ENCODE results near the gene TACO1. TPM values are rescaled to one million over a fixed set of nuclear protein-coding genes. Genes with fewer than 3 reads are reported as not detected.

Gene TACO1
- total RNA-seq, 2 donors from 2014 or later = 12.5 to 27.8 TPM

DNA sequence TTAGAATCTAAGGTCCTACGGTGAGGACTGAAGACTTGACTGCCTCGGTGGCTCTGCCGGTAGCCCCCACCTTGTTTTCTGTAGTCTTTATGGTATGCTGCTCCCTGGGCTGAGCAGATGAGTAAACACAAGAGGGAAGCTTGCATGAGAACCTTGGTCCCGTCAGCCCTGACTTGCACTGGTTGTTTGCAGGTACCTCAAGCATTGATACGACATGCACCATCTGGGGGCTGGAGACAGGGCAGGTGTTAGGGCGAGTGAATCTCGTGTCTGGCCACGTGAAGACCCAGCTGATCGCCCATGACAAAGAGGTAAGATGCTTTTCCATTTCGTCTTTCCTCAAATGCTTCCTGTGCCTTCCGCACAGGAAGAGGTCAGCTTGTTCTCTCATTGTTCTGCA lies 21.1 kb upstream of the TACO1 start:
- Mint-ChIP-seq H3K36me3 (ENCODE audit: low read depth) (peaks cover 76% of the 10 kb centered on the region), H3K9me3 (no peaks in the 10 kb centered on the region), H3K4me1 (peaks cover 9% of the 10 kb centered on the region), H3K27me3 (no peaks in the 10 kb centered on the region), H3K4me3 (no peak overlapping the region), H3K27ac (no peak overlapping the region)
- ATAC-seq (replicated peaks) = no peak

- H3K4me1 Mint-ChIP-seq = peaks cover 10% of the 10 kb centered on the region
- no peak for ATAC-seq (replicated peaks)
- peaks cover 89% of the 10 kb centered on the region for H3K36me3 Mint-ChIP-seq (ENCODE audit: low read depth)
- no peaks in the 10 kb centered on the region for H3K27me3 Mint-ChIP-seq
- no peak overlapping the region for H3K27ac Mint-ChIP-seq
- H3K4me3 Mint-ChIP-seq = no peak overlapping the region
- no peaks in the 10 kb centered on the region for H3K9me3 Mint-ChIP-seq
Measured at GRCh38 chr17:63587770-63588169, 12.9 kb upstream of the TACO1 start.

GRCh38 chr17:63588797-63589196 lies 11.9 kb upstream of the TACO1 start:
- H3K36me3 Mint-ChIP-seq (ENCODE audit: low read depth) = peaks cover 79% of the 10 kb centered on the region
- H3K4me1 Mint-ChIP-seq = peaks cover 10% of the 10 kb centered on the region
- no peak overlapping the region for H3K4me3 Mint-ChIP-seq
- H3K27me3 Mint-ChIP-seq = no peaks in the 10 kb centered on the region
- H3K27ac Mint-ChIP-seq = peak overlapping the region; percentile 10
- no peak for ATAC-seq (replicated peaks)
- no peaks in the 10 kb centered on the region for H3K9me3 Mint-ChIP-seq

- H3K4me3 Mint-ChIP-seq = no peak overlapping the region
- peak overlapping the region; percentile 10 for H3K27ac Mint-ChIP-seq
- H3K4me1 Mint-ChIP-seq = peaks cover 10% of the 10 kb centered on the region
- peaks cover 76% of the 10 kb centered on the region for H3K36me3 Mint-ChIP-seq (ENCODE audit: low read depth)
- H3K9me3 Mint-ChIP-seq = no peaks in the 10 kb centered on the region
- no peak for ATAC-seq (replicated peaks)
- no peaks in the 10 kb centered on the region for H3K27me3 Mint-ChIP-seq
Measured at GRCh38 chr17:63589646-63590045, 11.0 kb upstream of the TACO1 start.

GRCh38 chr17:63592797-63593196 lies 7.9 kb upstream of the TACO1 start:
- ATAC-seq (replicated peaks) = no peak
- Mint-ChIP-seq H3K27ac (peak overlapping the region; percentile 34), H3K36me3 (ENCODE audit: low read depth) (peaks cover 55% of the 10 kb centered on the region), H3K4me3 (no peak overlapping the region), H3K9me3 (no peaks in the 10 kb centered on the region), H3K4me1 (peaks cover 5% of the 10 kb centered on the region), H3K27me3 (no peaks in the 10 kb centered on the region)

DNA sequence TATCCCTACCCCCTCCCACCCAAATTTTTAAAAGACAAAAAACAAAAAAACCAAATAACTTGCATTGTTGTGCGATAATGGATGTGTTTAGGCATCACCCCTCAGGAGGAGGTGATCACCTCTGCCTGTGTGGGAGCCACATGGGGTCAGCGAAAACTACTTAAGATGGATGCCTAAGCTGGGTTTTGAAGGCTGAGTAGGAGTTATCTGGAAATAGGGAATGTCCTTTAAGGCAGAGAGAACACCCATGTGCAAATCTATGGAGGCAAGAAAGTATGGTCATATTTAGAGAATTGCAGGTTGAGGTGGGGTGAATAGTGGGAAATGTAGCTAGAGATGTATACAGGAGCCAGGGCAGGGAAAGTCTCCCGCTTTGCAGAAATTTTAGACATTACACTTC lies 5.6 kb upstream of the TACO1 start:
- Mint-ChIP-seq H3K27ac (no peak overlapping the region), H3K4me1 (peaks cover 15% of the 10 kb centered on the region), H3K9me3 (no peaks in the 10 kb centered on the region), H3K4me3 (no peak overlapping the region), H3K36me3 (ENCODE audit: low read depth) (peaks cover 32% of the 10 kb centered on the region), H3K27me3 (no peaks in the 10 kb centered on the region)
- ATAC-seq (replicated peaks) = no peak

GRCh38 chr17:63596856-63597586 lies 3.7 kb upstream of the TACO1 start:
- peaks cover 20% of the 10 kb centered on the region for H3K4me1 Mint-ChIP-seq
- no peaks in the 10 kb centered on the region for H3K9me3 Mint-ChIP-seq
- H3K27ac Mint-ChIP-seq = peak overlapping the region; percentile 55
- peak overlapping the region; percentile 48 for H3K4me3 Mint-ChIP-seq
- H3K27me3 Mint-ChIP-seq = no peaks in the 10 kb centered on the region
- peaks cover 14% of the 10 kb centered on the region for H3K36me3 Mint-ChIP-seq (ENCODE audit: low read depth)
- peak; percentile 22 for ATAC-seq (replicated peaks)

GRCh38 chr17:63598281-63598680 lies 2.4 kb upstream of the TACO1 start:
- Mint-ChIP-seq H3K4me3 (peak overlapping the region; percentile 48), H3K9me3 (no peaks in the 10 kb centered on the region), H3K36me3 (ENCODE audit: low read depth) (peaks cover 14% of the 10 kb centered on the region), H3K4me1 (peaks cover 20% of the 10 kb centered on the region), H3K27me3 (no peaks in the 10 kb centered on the region), H3K27ac (peak overlapping the region; percentile 55)
- peak; percentile 59 for ATAC-seq (replicated peaks)

- Mint-ChIP-seq H3K4me1 (peaks cover 24% of the 10 kb centered on the region), H3K36me3 (ENCODE audit: low read depth) (peaks cover 27% of the 10 kb centered on the region), H3K4me3 (peak overlapping the region; percentile 91), H3K27me3 (no peaks in the 10 kb centered on the region), H3K9me3 (no peaks in the 10 kb centered on the region), H3K27ac (peak overlapping the region; percentile 93)
- ATAC-seq (replicated peaks) = no peak
Measured at GRCh38 chr17:63601439-63602371, 1.0 kb downstream of the TACO1 start.

DNA sequence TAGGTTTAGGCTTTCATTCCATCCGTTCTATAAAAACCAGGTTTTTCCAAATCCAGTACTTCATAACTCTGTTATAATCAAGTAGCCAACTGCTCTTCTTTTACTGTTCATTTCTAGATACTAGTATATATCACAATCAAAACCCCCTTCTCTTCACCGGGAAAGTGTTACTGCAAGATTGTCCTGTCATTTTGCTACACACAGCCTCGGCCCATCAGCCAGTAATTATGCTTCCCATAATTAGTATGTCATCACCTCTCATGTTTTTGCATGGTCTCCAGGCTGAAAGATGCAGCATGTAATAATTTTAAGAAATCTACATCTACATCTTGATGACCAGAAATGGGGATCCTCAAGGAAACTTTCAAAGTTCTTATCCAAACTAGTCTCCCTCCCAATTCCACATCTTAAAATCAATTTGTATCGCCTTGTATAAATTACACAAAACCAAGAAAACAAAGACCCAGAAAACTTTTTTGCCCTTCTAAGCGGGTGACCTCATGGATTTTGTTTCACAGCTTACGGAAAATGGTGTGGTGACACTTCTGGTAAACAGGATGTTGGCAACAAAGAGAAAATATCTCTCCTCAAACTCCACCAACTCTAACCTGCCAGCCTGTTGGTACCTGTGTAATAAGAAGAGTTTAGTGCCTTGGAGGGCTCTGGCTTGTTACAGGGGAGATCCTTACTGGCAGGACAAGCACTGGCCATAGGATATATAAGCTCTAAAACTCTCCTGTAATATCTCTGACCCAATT lies 9.3 kb downstream of the TACO1 start:
- Mint-ChIP-seq H3K27ac (peak overlapping the region; percentile 92), H3K9me3 (no peaks in the 10 kb centered on the region), H3K27me3 (no peaks in the 10 kb centered on the region), H3K36me3 (ENCODE audit: low read depth) (peaks cover 62% of the 10 kb centered on the region), H3K4me3 (peak overlapping the region; percentile 87), H3K4me1 (peaks cover 33% of the 10 kb centered on the region)
- peak; percentile 57 for ATAC-seq (replicated peaks)

DNA sequence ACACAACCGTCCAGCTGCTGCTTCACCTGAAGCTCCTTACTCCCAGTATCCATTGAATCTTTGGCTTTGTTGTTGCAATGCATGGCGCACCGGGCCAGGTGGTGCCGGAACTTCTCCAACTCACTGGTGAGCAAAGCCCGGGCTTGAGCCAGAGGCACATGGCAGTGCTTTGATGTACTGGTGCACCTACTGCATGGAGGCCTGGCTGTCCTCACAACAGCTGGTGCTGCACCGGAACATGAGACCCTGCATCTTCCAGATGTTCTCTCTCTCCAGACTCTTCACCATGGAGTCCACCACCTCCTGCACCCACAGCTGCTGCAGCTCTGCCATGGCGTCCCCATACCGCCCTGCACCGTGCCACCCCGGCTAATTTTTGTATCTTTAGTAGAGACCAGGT lies 10.2 kb downstream of the TACO1 start:
- H3K36me3 Mint-ChIP-seq (ENCODE audit: low read depth) = peaks cover 54% of the 10 kb centered on the region
- ATAC-seq (replicated peaks) = no peak
- peaks cover 29% of the 10 kb centered on the region for H3K4me1 Mint-ChIP-seq
- H3K27me3 Mint-ChIP-seq = no peaks in the 10 kb centered on the region
- H3K9me3 Mint-ChIP-seq = no peaks in the 10 kb centered on the region
- H3K27ac Mint-ChIP-seq = peak overlapping the region; percentile 92
- H3K4me3 Mint-ChIP-seq = peak overlapping the region; percentile 87

DNA sequence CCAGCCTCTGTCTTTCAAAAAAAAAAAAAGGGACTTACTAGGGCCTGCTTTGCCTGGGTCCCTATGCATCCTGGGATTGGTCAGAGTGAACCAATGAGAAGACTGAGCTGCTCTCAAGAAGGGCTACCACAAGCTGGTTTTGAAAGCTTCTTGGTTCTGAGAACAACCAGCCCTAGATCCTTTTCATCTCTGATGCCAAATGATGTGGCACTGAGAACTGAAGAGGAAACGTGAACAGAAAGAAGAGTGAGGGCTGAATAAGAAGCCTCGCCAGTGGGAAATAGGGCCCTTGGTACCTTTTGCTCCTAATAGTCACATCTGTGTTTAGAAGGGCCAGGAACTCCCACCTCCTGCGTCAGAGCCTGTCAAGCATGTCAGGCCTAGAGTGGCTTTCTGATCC lies 10.7 kb downstream of the TACO1 start:
- H3K27me3 Mint-ChIP-seq = no peaks in the 10 kb centered on the region
- H3K4me3 Mint-ChIP-seq = peak overlapping the region; percentile 87
- H3K9me3 Mint-ChIP-seq = no peaks in the 10 kb centered on the region
- ATAC-seq (replicated peaks) = peak; percentile 84
- H3K36me3 Mint-ChIP-seq (ENCODE audit: low read depth) = peaks cover 49% of the 10 kb centered on the region
- H3K27ac Mint-ChIP-seq = peak overlapping the region; percentile 92
- peaks cover 29% of the 10 kb centered on the region for H3K4me1 Mint-ChIP-seq

- peaks cover 37% of the 10 kb centered on the region for H3K4me1 Mint-ChIP-seq
- no peaks in the 10 kb centered on the region for H3K27me3 Mint-ChIP-seq
- H3K27ac Mint-ChIP-seq = no peak overlapping the region
- no peaks in the 10 kb centered on the region for H3K9me3 Mint-ChIP-seq
- H3K36me3 Mint-ChIP-seq (ENCODE audit: low read depth) = peaks cover 26% of the 10 kb centered on the region
- no peak for ATAC-seq (replicated peaks)
- H3K4me3 Mint-ChIP-seq = no peak overlapping the region
Measured at GRCh38 chr17:63613663-63614062, 13.0 kb downstream of the TACO1 start.

- H3K36me3 Mint-ChIP-seq (ENCODE audit: low read depth) = peaks cover 7% of the 10 kb centered on the region
- ATAC-seq (replicated peaks) = no peak
- no peaks in the 10 kb centered on the region for H3K27me3 Mint-ChIP-seq
- H3K9me3 Mint-ChIP-seq = no peaks in the 10 kb centered on the region
- H3K4me1 Mint-ChIP-seq = peaks cover 18% of the 10 kb centered on the region
- H3K27ac Mint-ChIP-seq = peak overlapping the region; percentile 11
- peak overlapping the region; percentile 67 for H3K4me3 Mint-ChIP-seq
Measured at GRCh38 chr17:63621229-63621683, 20.6 kb downstream of the TACO1 start.

Data from activated T-helper 17 cell treated with anti-CD3 and anti-CD28 coated beads, Interleukin-2, amount 50 U/mL, for 72 hours (primary cell).